Calu3 (cell line): Measurements from ENCODE around the gene GPR18. TPM values are rescaled to one million over a fixed set of nuclear protein-coding genes. Genes with fewer than 3 reads are reported as not detected.
"Not testable (repeated sequence)": the region's sequence is repeated elsewhere in the genome, so short reads cannot be mapped to it uniquely, and the experiment has no call there.

Experiments
- BruUV-seq: library from RNA; stranded (reverse); fragments of 400-500 nt; replicated peaks from 2 replicates; lab custom pipeline; 2021; lab: Mats Ljungman, UMichigan
- CTCF ChIA-PET: fragments of 300-600 bp; sonication (Branson Sonifier 250); formaldehyde crosslinking; loops from one replicate; lab custom pipeline; 2022; ENCODE audit warnings: antibody characterized with exemption; lab: Charles Lee
- DNase-seq: peaks from one replicate; pipeline ENCODE4 v3.0.0; 2022
- H3K27ac Mint-ChIP-seq: one replicate; pipeline ENCODE4 v1.8.0; 2022; ENCODE audit warnings: mixed read lengths; ENCODE audit not compliant: unreplicated experiment
- H3K27me3 Mint-ChIP-seq: one replicate; pipeline ENCODE4 v1.8.0; 2022; ENCODE audit warnings: mixed read lengths; ENCODE audit not compliant: unreplicated experiment
- H3K36me3 Mint-ChIP-seq: one replicate; pipeline ENCODE4 v1.8.0; 2022; ENCODE audit warnings: mild to moderate bottlenecking, moderate library complexity, mixed read lengths; ENCODE audit not compliant: insufficient read depth, unreplicated experiment
- H3K4me1 Mint-ChIP-seq: one replicate; pipeline ENCODE4 v1.8.0; 2022; ENCODE audit warnings: mild to moderate bottlenecking, low read depth, mixed read lengths; ENCODE audit not compliant: unreplicated experiment
- H3K4me3 Mint-ChIP-seq: one replicate; pipeline ENCODE4 v1.8.0; 2022; ENCODE audit warnings: mild to moderate bottlenecking, low read depth, moderate library complexity, mixed read lengths; ENCODE audit not compliant: unreplicated experiment
- H3K9me3 Mint-ChIP-seq: one replicate; pipeline ENCODE4 v1.8.0; 2022; ENCODE audit warnings: low read depth, mixed read lengths; ENCODE audit not compliant: unreplicated experiment
- intact Hi-C: fragments of 100-400 bp; cut with micrococcal nuclease; formaldehyde crosslinking; loops from one replicate; pipeline ENCODE4 v1.10.0; 2022; ENCODE audit not compliant: unreplicated experiment
- total RNA-seq: library from RNA; stranded (reverse); gene quantifications from 2 replicates; pipeline ENCODE4 v1.2.3, GENCODE V29; 2022
- TF ChIP-seq, protein P1 (sequence below): fragments of 200-600 bp; IDR thresholded peaks from one replicate; pipeline ENCODE4 v1.8.0; 2022; ENCODE audit warnings: antibody characterized with exemption; ENCODE audit not compliant: unreplicated experiment

The GPR18 gene
- total RNA-seq, 1 experiment from 2014 or later = not detected

DNA sequence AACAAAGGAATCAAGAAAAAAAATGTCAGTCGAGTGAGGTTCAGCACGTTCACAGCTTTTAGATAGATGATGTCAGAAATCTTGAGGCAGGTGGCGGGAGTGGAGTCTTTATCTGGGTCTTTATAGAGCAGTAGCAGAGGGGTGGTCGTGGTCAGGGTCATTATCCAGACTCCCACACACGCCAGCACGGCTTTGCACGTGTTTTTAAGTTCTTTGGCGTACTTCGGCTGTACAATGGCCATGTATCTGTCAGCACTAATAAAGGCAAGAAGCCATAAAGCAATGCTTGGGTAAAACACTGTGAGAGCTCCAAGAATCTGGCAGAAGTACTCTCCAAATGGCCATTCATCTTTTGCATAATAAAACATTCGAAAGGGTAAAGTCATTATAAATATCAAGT, 2.9 kb downstream of the GPR18 start:
- Mint-ChIP-seq H3K36me3 (no peaks in the 10 kb centered on the region), H3K27me3 (no peaks in the 10 kb centered on the region), H3K4me3 (no peak overlapping the region), H3K9me3 (no peaks in the 10 kb centered on the region), H3K4me1 (no peaks in the 10 kb centered on the region), H3K27ac (no peak overlapping the region)
- TF ChIP-seq, protein P1, sequence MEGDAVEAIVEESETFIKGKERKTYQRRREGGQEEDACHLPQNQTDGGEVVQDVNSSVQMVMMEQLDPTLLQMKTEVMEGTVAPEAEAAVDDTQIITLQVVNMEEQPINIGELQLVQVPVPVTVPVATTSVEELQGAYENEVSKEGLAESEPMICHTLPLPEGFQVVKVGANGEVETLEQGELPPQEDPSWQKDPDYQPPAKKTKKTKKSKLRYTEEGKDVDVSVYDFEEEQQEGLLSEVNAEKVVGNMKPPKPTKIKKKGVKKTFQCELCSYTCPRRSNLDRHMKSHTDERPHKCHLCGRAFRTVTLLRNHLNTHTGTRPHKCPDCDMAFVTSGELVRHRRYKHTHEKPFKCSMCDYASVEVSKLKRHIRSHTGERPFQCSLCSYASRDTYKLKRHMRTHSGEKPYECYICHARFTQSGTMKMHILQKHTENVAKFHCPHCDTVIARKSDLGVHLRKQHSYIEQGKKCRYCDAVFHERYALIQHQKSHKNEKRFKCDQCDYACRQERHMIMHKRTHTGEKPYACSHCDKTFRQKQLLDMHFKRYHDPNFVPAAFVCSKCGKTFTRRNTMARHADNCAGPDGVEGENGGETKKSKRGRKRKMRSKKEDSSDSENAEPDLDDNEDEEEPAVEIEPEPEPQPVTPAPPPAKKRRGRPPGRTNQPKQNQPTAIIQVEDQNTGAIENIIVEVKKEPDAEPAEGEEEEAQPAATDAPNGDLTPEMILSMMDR = no peak
- CTCF ChIA-PET = no interaction called here
- DNase-seq = no peak
- BruUV-seq = no TSS peak
- intact Hi-C loops = no loop called here

DNA sequence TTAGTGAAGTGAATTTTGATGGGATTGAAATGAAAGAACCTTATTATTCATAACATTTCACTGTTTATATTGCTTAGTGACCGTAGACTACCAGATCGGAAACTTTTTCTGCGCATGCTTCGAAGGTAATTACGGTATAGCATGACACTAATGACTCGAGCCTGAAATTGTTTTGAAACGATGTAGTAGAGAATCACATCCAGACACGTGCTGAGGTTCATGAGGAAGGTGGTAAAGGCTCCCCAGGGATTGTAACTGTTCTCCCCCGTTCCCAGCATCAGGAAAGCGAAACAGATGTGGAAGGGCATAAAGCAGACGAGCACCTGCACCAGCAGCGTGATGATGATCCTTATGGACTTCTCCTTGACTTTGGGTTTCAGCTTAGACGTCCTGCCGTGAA, 3.3 kb downstream of the GPR18 start:
- Mint-ChIP-seq H3K4me3 (no peak overlapping the region), H3K27ac (no peak overlapping the region), H3K9me3 (no peaks in the 10 kb centered on the region), H3K4me1 (no peaks in the 10 kb centered on the region), H3K36me3 (no peaks in the 10 kb centered on the region), H3K27me3 (no peaks in the 10 kb centered on the region)
- CTCF ChIA-PET = no interaction called here
- TF ChIP-seq, protein P1 = no peak
- DNase-seq = no peak
- intact Hi-C loops = no loop called here
- no TSS peak for BruUV-seq

DNA sequence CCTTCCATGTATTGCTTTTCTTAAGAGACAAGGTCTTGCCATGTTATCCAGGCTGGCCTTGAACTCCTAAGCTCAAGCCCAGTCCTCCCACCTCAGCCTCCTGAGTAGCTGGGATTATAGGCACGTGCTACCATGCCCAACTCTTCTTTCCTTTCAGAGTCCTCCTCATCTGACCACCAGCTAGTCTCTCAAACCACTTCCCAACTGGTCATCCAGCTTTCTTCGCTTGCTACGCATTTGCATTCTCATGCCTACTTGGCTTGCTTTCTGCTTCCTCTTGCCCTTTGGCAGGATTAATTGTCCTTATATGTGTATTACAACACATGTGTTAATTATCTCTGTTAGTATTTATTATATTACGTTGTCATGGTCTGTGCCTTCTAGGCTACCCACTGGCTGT, 6.3 kb downstream of the GPR18 start:
- CTCF ChIA-PET = no interaction called here
- no peak for DNase-seq
- no peaks in the 10 kb centered on the region for H3K4me1 Mint-ChIP-seq
- BruUV-seq = no TSS peak
- intact Hi-C loops = no loop called here
- H3K27me3 Mint-ChIP-seq = no peaks in the 10 kb centered on the region
- no peaks in the 10 kb centered on the region for H3K9me3 Mint-ChIP-seq
- H3K27ac Mint-ChIP-seq = no peak overlapping the region
- H3K36me3 Mint-ChIP-seq = no peaks in the 10 kb centered on the region
- TF ChIP-seq, protein P1 = no peak
- no peak overlapping the region for H3K4me3 Mint-ChIP-seq

DNA sequence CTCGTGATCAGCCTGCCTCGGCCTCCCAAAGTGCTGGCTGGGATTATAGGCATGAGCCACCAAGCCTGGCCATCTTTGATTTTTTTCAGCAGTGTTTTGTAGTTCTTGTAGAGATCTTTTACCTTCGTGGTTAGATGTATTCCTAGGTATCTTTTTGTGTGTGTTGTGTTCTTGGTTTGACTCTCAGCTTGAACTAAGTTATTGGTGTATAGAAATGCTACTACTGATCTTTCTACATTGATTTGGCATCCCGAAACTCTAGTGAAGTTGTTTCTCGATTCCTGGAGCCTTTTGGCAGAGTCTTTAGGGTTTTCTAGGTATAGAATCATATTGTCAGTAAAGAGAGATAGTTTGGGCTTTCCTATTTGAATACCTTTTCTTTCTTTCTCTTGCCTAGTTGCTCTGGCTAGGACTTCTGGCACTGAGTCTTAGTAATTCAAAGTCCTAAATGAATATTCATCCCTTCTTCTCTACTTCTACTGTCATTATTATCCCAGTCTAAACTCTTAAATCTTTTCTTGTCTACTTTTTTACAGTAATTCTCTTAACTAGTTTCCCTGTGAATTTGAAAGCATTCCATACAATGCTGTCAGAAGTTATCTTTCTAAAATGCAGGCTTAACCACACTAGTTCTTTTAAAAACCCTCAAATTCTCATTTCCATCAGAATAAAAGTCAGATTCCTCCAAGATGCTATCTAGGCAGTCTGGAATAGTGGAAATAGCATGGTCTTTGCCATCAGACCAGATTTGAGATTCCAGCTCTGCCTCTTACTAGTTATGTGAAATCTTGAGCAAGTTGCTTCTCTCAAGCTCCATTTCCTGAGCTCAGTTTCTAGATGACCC, 7.0 kb downstream of the GPR18 start:
- intact Hi-C loops = no loop called here
- TF ChIP-seq, protein P1 = no peak
- CTCF ChIA-PET = no interaction called here
- DNase-seq = no peak
- Mint-ChIP-seq H3K36me3 (no peaks in the 10 kb centered on the region), H3K4me1 (no peaks in the 10 kb centered on the region), H3K4me3 (no peak overlapping the region), H3K9me3 (no peaks in the 10 kb centered on the region), H3K27me3 (no peaks in the 10 kb centered on the region), H3K27ac (no peak overlapping the region)
- BruUV-seq = no TSS peak

DNA sequence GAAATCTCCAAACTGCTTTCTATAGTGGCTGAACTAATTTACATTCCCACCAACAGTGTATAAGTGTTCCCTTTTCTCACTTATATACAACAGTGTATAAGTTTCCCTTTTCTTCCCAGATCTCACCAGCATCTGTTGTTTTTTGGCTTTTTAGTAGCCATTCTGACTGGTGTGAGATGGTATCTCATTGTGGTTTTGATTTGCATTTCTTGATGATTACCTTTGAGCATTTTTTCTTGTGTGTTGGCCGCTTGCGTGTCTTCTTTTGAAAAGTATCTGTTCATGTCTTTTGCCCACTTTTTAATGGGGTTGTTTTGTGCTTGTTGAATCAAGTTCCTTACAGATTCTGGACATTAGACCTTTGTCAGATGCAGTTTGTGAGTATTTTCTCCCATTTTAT, 8.6 kb downstream of the GPR18 start:
- H3K9me3 Mint-ChIP-seq, BruUV-seq, H3K4me3 Mint-ChIP-seq, H3K4me1 Mint-ChIP-seq, H3K27me3 Mint-ChIP-seq, H3K27ac Mint-ChIP-seq, intact Hi-C loops, CTCF ChIA-PET, H3K36me3 Mint-ChIP-seq, DNase-seq: not testable (repeated sequence)

DNA sequence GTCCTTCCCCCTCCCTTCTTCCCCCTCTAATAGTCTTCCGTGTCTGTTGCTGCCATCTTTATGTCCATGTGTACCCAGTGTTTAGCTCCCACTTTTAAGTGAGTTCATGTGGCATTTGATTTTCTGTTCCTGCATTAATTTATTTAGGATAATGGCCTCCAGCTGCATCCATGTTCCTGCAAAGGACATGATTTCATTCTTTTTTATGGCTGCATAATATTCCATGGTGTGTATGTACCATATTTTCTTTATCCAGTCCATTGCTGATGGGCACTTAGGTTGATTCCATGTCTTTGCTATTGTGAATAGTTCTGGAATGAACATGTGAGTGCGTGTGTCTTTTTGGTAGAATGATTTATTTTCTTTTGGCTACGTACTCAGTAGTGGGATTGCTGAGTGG, 9.0 kb downstream of the GPR18 start:
- DNase-seq, H3K36me3 Mint-ChIP-seq, CTCF ChIA-PET, H3K9me3 Mint-ChIP-seq, H3K4me1 Mint-ChIP-seq, BruUV-seq, H3K27ac Mint-ChIP-seq, H3K27me3 Mint-ChIP-seq, H3K4me3 Mint-ChIP-seq, intact Hi-C loops: not testable (repeated sequence)
